Vein endothelial cell (primary cell): ENCODE data around the gene HES4. TPM values are rescaled to one million over a fixed set of nuclear protein-coding genes. Genes with fewer than 3 reads are reported as not detected.

Experiments used
- small RNA-seq: library from RNA; depleted of rRNA; stranded (forward); fragments of <200 nt; gene quantifications from one replicate; pipeline ENCODE3, GENCODE V24; 2012
- total RNA-seq: library from RNA; depleted of rRNA; stranded (reverse); fragments of >200 nt; gene quantifications from 2 replicates; pipeline ENCODE4 v1.2.3, GENCODE V29; 2012

Gene HES4
- 20.6 and 41.2 TPM in 2 replicates for total RNA-seq

GRCh38 chr1:999725-1000356 is at the start of gene HES4:
Gene HES4 (minus strand): TSS chr1:1000097. CDS start chr1:999973, 124 bp downstream.

GRCh38 chr1:1020000-1020404 is 20.1 kb upstream of the HES4 start, which contains the start of gene AGRN:
Gene AGRN (plus strand): TSS chr1:1020120. CDS start chr1:1020173, 53 bp downstream.

GRCh38 chr1:1013105-1013921 is 13.4 kb upstream of the HES4 start, which contains the start of gene ISG15:
Gene ISG15 (plus strand): TSS chr1:1013497. CDS start chr1:1013574, 77 bp downstream.

GRCh38 chr1:981955-982558 is 17.8 kb downstream of the HES4 start, which contains the start of gene PERM1:
Gene PERM1 (minus strand): TSS chr1:982093. CDS start chr1:981029, 1,064 bp downstream.

GRCh38 chr1:966135-966703 is 33.7 kb downstream of the HES4 start, which contains the start of gene PLEKHN1:
Gene PLEKHN1 (plus strand): TSS chr1:966482. CDS start chr1:966532, 50 bp downstream.

GRCh38 chr1:960363-961131 is 39.4 kb downstream of the HES4 start, which contains the start of gene KLHL17:
Gene KLHL17 (plus strand): TSS chr1:960584. CDS start chr1:960694, 110 bp downstream.

GRCh38 chr1:958823-959730 is 40.8 kb downstream of the HES4 start, which contains the start of gene NOC2L:
Gene NOC2L (minus strand): TSS chr1:959256. CDS start chr1:959240, 16 bp downstream.

Small RNA genes within 50 kb of the gene (small RNA-seq; reads per million reads assigned to genes)
- not detected for gene AL645608.3

Other genes starting within 250 kb of the HES4 start
- not detected in 2 replicates for gene SAMD11, start 76.2 kb downstream of the HES4 start, total RNA-seq
- 93.7 and 97.8 TPM in 2 replicates for gene NOC2L, start 40.8 kb downstream of the HES4 start, total RNA-seq
- 6.2 and 6.5 TPM in 2 replicates for gene KLHL17, start 39.5 kb downstream of the HES4 start, total RNA-seq
- gene PLEKHN1, start 33.6 kb downstream of the HES4 start, total RNA-seq: 0.65 and 1.1 TPM in 2 replicates
- 0.33 TPM in 1 of 2 replicates, not detected in the other for gene PERM1, start 18.0 kb downstream of the HES4 start, total RNA-seq
- gene ISG15, start 13.4 kb upstream of the HES4 start, total RNA-seq: 64.7 and 72.8 TPM in 2 replicates
- gene AGRN, start 20.0 kb upstream of the HES4 start, total RNA-seq: 117 and 208 TPM in 2 replicates
- not detected in 2 replicates for gene RNF223, start 74.2 kb upstream of the HES4 start, total RNA-seq
- 12.1 and 12.4 TPM in 2 replicates for gene C1orf159, start 116.0 kb upstream of the HES4 start, total RNA-seq
- gene TTLL10, start 173.8 kb upstream of the HES4 start, total RNA-seq: not detected in 2 replicates
- not detected in 2 replicates for gene TNFRSF18, start 206.5 kb upstream of the HES4 start, total RNA-seq
- gene TNFRSF4, start 214.1 kb upstream of the HES4 start, total RNA-seq: 2.0 and 3.6 TPM in 2 replicates
- 115 and 138 TPM in 2 replicates for gene SDF4, start 231.9 kb upstream of the HES4 start, total RNA-seq
- gene B3GALT6, start 232.1 kb upstream of the HES4 start, total RNA-seq: 27.9 and 34.9 TPM in 2 replicates
- 0.33 and 0.76 TPM in 2 replicates for gene C1QTNF12, start 246.6 kb upstream of the HES4 start, total RNA-seq